ENCODE results near the gene CREB3. TPM values are rescaled to one million over a fixed set of nuclear protein-coding genes. Genes with fewer than 3 reads are reported as not detected.

The CREB3 gene
- total and polyA plus RNA-seq, 4 donors: 9.2 to 21.4 (median 18.1) TPM

Small RNA genes within 50 kb of the gene (small RNA-seq; reads per million reads assigned to genes)
- not detected for gene MIR6853

Other genes starting within 250 kb of the CREB3 start
- gene RUSC2, start 242.6 kb upstream of the CREB3 start, total RNA-seq: 1 to 10 TPM; 2.1 to 6.3 TPM
- gene RUSC2, start 242.6 kb upstream of the CREB3 start, polyA plus RNA-seq: 1 to 10 TPM; 3.2 to 5.4 TPM
- gene TESK1, start 127.4 kb upstream of the CREB3 start, total RNA-seq: 1 to 10 TPM; 3.9 to 9.8 TPM
- 10 to 100 TPM in 1 of 2 donors, 1 to 10 TPM in 1; 3.7 to 12.5 TPM for gene TESK1, start 127.4 kb upstream of the CREB3 start, polyA plus RNA-seq
- 1 to 10 TPM; 4.7 to 5.7 TPM for gene CD72, start 114.3 kb upstream of the CREB3 start, total RNA-seq
- gene CD72, start 114.3 kb upstream of the CREB3 start, polyA plus RNA-seq: 1 to 10 TPM; 2.0 to 2.2 TPM
- 1 to 10 TPM in 1 of 2 donors, under 1 TPM in 1; 0.25 to 1.1 TPM for gene SIT1, start 81.7 kb upstream of the CREB3 start, total RNA-seq
- gene SIT1, start 81.7 kb upstream of the CREB3 start, polyA plus RNA-seq: under 1 TPM; 0.17 to 0.44 TPM
- gene RMRP, start 74.6 kb upstream of the CREB3 start, total RNA-seq: over 10,000 TPM in 1 of 2 donors, 1,000 to 10,000 TPM in 1; 5,304 to 67,037 TPM
- 10 to 100 TPM in 1 of 2 donors, 1 to 10 TPM in 1; 5.3 to 50.9 TPM for gene RMRP, start 74.6 kb upstream of the CREB3 start, polyA plus RNA-seq
- 1 to 10 TPM; 5.4 to 6.7 TPM for gene CCDC107, start 74.4 kb upstream of the CREB3 start, total RNA-seq
- gene CCDC107, start 74.4 kb upstream of the CREB3 start, polyA plus RNA-seq: 10 to 100 TPM; 14.2 to 20.2 TPM
- 1 to 10 TPM in 1 of 2 donors, under 1 TPM in 1; under 0.01 to 7.4 TPM for gene ARHGEF39, start 67.5 kb upstream of the CREB3 start, total RNA-seq
- under 1 TPM; 0.74 TPM for gene ARHGEF39, start 67.5 kb upstream of the CREB3 start, polyA plus RNA-seq
- gene CA9, start 58.7 kb upstream of the CREB3 start, total RNA-seq: under 1 TPM; 0.47 to 0.67 TPM
- 1 to 10 TPM in 1 of 2 donors, under 1 TPM in 1; 0.93 to 2.2 TPM for gene CA9, start 58.7 kb upstream of the CREB3 start, polyA plus RNA-seq
- 10 to 100 TPM in 1 of 2 donors, 1 to 10 TPM in 1; 4.3 to 23.7 TPM for gene TPM2, start 42.7 kb upstream of the CREB3 start, total RNA-seq
- gene TPM2, start 42.7 kb upstream of the CREB3 start, polyA plus RNA-seq: 10 to 100 TPM in 1 of 2 donors, 1 to 10 TPM in 1; 4.2 to 31.4 TPM
- 100 to 1,000 TPM; 149 to 184 TPM for gene TLN1, start 471 bp upstream of the CREB3 start, total RNA-seq
- 100 to 1,000 TPM in 1 of 2 donors, 10 to 100 TPM in 1; 24.5 to 102 TPM for gene TLN1, start 471 bp upstream of the CREB3 start, polyA plus RNA-seq
- gene GBA2, start 16.6 kb downstream of the CREB3 start, total RNA-seq: 10 to 100 TPM; 24.1 to 65.3 TPM
- gene GBA2, start 16.6 kb downstream of the CREB3 start, polyA plus RNA-seq: 10 to 100 TPM; 24.5 to 27.1 TPM
- 10 to 100 TPM in 1 of 2 donors, 1 to 10 TPM in 1; 5.1 to 10.7 TPM for gene RGP1, start 16.6 kb downstream of the CREB3 start, total RNA-seq
- gene RGP1, start 16.6 kb downstream of the CREB3 start, polyA plus RNA-seq: 1 to 10 TPM; 2.6 to 6.6 TPM
- gene MSMP, start 21.6 kb downstream of the CREB3 start, total RNA-seq: not detected
- not detected for gene MSMP, start 21.6 kb downstream of the CREB3 start, polyA plus RNA-seq
- 10 to 100 TPM in 1 of 2 donors, 1 to 10 TPM in 1; 9.4 to 17.1 TPM for gene NPR2, start 58.9 kb downstream of the CREB3 start, total RNA-seq
- gene NPR2, start 58.9 kb downstream of the CREB3 start, polyA plus RNA-seq: 10 to 100 TPM in 1 of 2 donors, 1 to 10 TPM in 1; 8.6 to 13.0 TPM
- under 1 TPM; 0.25 to 0.56 TPM for gene SPAG8, start 79.6 kb downstream of the CREB3 start, total RNA-seq
- under 1 TPM; 0.14 TPM for gene SPAG8, start 79.6 kb downstream of the CREB3 start, polyA plus RNA-seq
- 10 to 100 TPM; 34.3 to 35.0 TPM for gene HINT2, start 82.4 kb downstream of the CREB3 start, total RNA-seq
- 100 to 1,000 TPM; 117 to 176 TPM for gene HINT2, start 82.4 kb downstream of the CREB3 start, polyA plus RNA-seq
- not detected for gene FAM221B, start 96.1 kb downstream of the CREB3 start, total RNA-seq
- under 1 TPM in 1 of 2 donors, not detected in 1; 0.35 TPM for gene FAM221B, start 96.1 kb downstream of the CREB3 start, polyA plus RNA-seq
- 1 to 10 TPM; 3.1 to 5.4 TPM for gene TMEM8B, start 96.6 kb downstream of the CREB3 start, total RNA-seq
- 1 to 10 TPM; 1.1 to 2.3 TPM for gene TMEM8B, start 96.6 kb downstream of the CREB3 start, polyA plus RNA-seq
- not detected for gene OR13J1, start 137.7 kb downstream of the CREB3 start, total RNA-seq
- gene OR13J1, start 137.7 kb downstream of the CREB3 start, polyA plus RNA-seq: not detected
- under 1 TPM; 0.08 to 0.09 TPM for gene HRCT1, start 173.5 kb downstream of the CREB3 start, total RNA-seq
- gene HRCT1, start 173.5 kb downstream of the CREB3 start, polyA plus RNA-seq: 1 to 10 TPM in 1 of 2 donors, under 1 TPM in 1; 0.44 to 2.9 TPM
- 1 to 10 TPM in 1 of 2 donors, under 1 TPM in 1; 0.65 to 2.4 TPM for gene SPAAR, start 176.8 kb downstream of the CREB3 start, total RNA-seq
- gene SPAAR, start 176.8 kb downstream of the CREB3 start, polyA plus RNA-seq: 1 to 10 TPM; 1.1 TPM
- not detected for gene OR2S2, start 225.5 kb downstream of the CREB3 start, total RNA-seq
- gene OR2S2, start 225.5 kb downstream of the CREB3 start, polyA plus RNA-seq: not detected

Data from liver (tissue), 5 donors.